K562 (cell line): ENCODE results near the gene RERE. TPM values are rescaled to one million over a fixed set of nuclear protein-coding genes. Genes with fewer than 3 reads are reported as not detected.

Source experiments
- ATAC-seq: fragments of 200-7000 bp; cut with Tn5 transposase; 3 replicates; pipeline ENCODE4 v1.9.1; 2020; ENCODE audit warnings: moderate library complexity
- BruUV-seq: library from RNA; stranded (reverse); fragments of 400-500 nt; replicated peaks from 2 replicates; lab custom pipeline; 2021; lab: Mats Ljungman, UMichigan
- CTCF ChIA-PET: fragments of 300-600 bp; formaldehyde crosslinking; extraction: SDS; loops from one replicate; lab custom pipeline; 2021; ENCODE audit warnings: low intra/inter-chr PET ratio; lab: Yijun Ruan, JAX
- POLR2A ChIA-PET: fragments of 300-600, 350-650 bp; sonication (Branson Sonifier 250); formaldehyde crosslinking; extraction: SDS; loops from one replicate; lab custom pipeline; 2021; ENCODE audit warnings: antibody characterized with exemption, inconsistent platforms; lab: Yijun Ruan, JAX
- DNase-seq, 4 experiments: peaks; one replicate each; pipeline versions ENCODE4 v3.0.0 to v3.0.0-alpha.2; 2011 to 2018; ENCODE audit warnings: low spot score in 3 of 4, mixed read lengths in 3 of 4; ENCODE audit errors: extremely low read depth in 1 of 4
- FAIRE-seq: peaks from 2 replicates; lab custom pipeline; 2011; peaks lifted over from hg19 to GRCh38; lab: Jason Lieb, UNC
- H2AFZ ChIP-seq: 2 replicates; pipeline ENCODE4 v1.6.0; 2011; ENCODE audit warnings: low read depth, low read length, control low read depth, inconsistent platforms
- H3K27ac ChIP-seq: fragments of 200-600 bp; 3 replicates; pipeline ENCODE4 v1.8.0; 2011; ENCODE audit warnings: low read depth, mild to moderate bottlenecking, control low read depth, inconsistent platforms, low read length, moderate library complexity, mixed read lengths; ENCODE audit errors: extremely low read depth
- H3K27me3 ChIP-seq, 2 experiments: fragments of 300-600 bp in 1 of 2; 2 replicates in 1 of 2; 3 replicates in 1 of 2; pipeline versions ENCODE4 v1.6.0 to v1.8.0; 2011; ENCODE audit warnings: inconsistent platforms in 2 of 2, low read length in 2 of 2, mild to moderate bottlenecking in 1 of 2, mixed read lengths in 1 of 2, moderate library complexity in 1 of 2; ENCODE audit not compliant: control insufficient read depth in 2 of 2, insufficient read depth in 2 of 2
- H3K36me3 ChIP-seq: fragments of 300-600 bp; 3 replicates; pipeline ENCODE4 v1.8.0; 2011; ENCODE audit warnings: mild to moderate bottlenecking, low read length, inconsistent platforms; ENCODE audit not compliant: control insufficient read depth, insufficient read depth
- H3K4me1 ChIP-seq, 2 experiments: fragments of 200-600 bp in 1 of 2; replicated peaks in 1 of 2; 2 replicates in 1 of 2; 3 replicates in 1 of 2; pipeline versions ENCODE4 v1.5.1 to v1.8.0; 2011; ENCODE audit warnings: inconsistent platforms in 2 of 2, low read length in 2 of 2, mild to moderate bottlenecking in 1 of 2, mixed read lengths in 1 of 2, moderate library complexity in 1 of 2; ENCODE audit not compliant: control insufficient read depth in 2 of 2, insufficient read depth in 2 of 2
- H3K4me2 ChIP-seq: 2 replicates; pipeline ENCODE4 v1.6.1; 2011; ENCODE audit warnings: low read length, control low read depth, inconsistent platforms, mixed read lengths; ENCODE audit not compliant: insufficient read depth
- H3K4me3 ChIP-seq: fragments of 200-600 bp; sonication (generic), shearing (Covaris generic); 2 replicates; pipeline ENCODE4 v1.5.1; 2016; ENCODE audit warnings: control low read depth, inconsistent platforms
- H3K79me2 ChIP-seq: fragments of 200-600 bp; 3 replicates; pipeline ENCODE4 v1.8.0; 2011; ENCODE audit warnings: low read length, inconsistent platforms; ENCODE audit not compliant: control insufficient read depth, insufficient read depth
- H3K9ac ChIP-seq, 2 experiments: 2 replicates each; pipeline versions ENCODE4 v1.6.0 to v1.6.1; 2011; ENCODE audit warnings: low read depth in 2 of 2, low read length in 2 of 2, control low read depth in 1 of 2, inconsistent platforms in 1 of 2, mild to moderate bottlenecking in 1 of 2, mixed read lengths in 1 of 2; ENCODE audit not compliant: insufficient read depth in 1 of 2
- H3K9me1 ChIP-seq: one replicate; pipeline ENCODE4 v1.6.0; 2011; ENCODE audit warnings: inconsistent platforms, mild to moderate bottlenecking, low read length, moderate library complexity; ENCODE audit not compliant: control insufficient read depth, insufficient read depth
- H3K9me3 ChIP-seq: replicated peaks from 2 replicates; pipeline ENCODE4 v1.5.1; 2011; ENCODE audit warnings: low read depth, low read length, inconsistent platforms; ENCODE audit not compliant: control insufficient read depth, insufficient read depth
- H4K20me1 ChIP-seq: replicated peaks from 2 replicates; pipeline ENCODE4 v1.6.1; 2011; ENCODE audit warnings: low read length, inconsistent platforms, mixed read lengths; ENCODE audit not compliant: control insufficient read depth, insufficient read depth
- DIDO1 ChIP-seq: fragments of 450-650 bp; IDR thresholded peaks from 2 replicates; pipeline ENCODE4 v1.6.1; 2016; ENCODE audit warnings: low read depth, missing biosample characterization, missing genetic modification characterization
- ETV6 ChIP-seq, 3 experiments: fragments of 150-350 bp in 1 of 3; sonication (generic) in 1 of 3; formaldehyde crosslinking in 1 of 3; IDR thresholded peaks; 2 replicates each; pipeline versions ENCODE4 v1.6.1 to v1.8.0; 2014 to 2022; ENCODE audit warnings: borderline replicate concordance in 2 of 3, low read depth in 2 of 3, antibody characterized with exemption in 1 of 3, low read length in 1 of 3, mild to moderate bottlenecking in 1 of 3, missing genetic modification reagents in 1 of 3
- RBM25 ChIP-seq: fragments of 200-400 bp; formaldehyde crosslinking; IDR thresholded peaks from 2 replicates; pipeline ENCODE4 v1.6.1; 2018; ENCODE audit warnings: low read length, low read depth, moderate library complexity; ENCODE audit not compliant: severe bottlenecking
- TEAD4 ChIP-seq, 2 experiments: sonication (generic) in 1 of 2; formaldehyde crosslinking in 1 of 2; IDR thresholded peaks; 2 replicates each; pipeline versions ENCODE4 v1.6.1 to v1.8.0; 2012 to 2022; ENCODE audit warnings: borderline replicate concordance in 1 of 2, inconsistent platforms in 1 of 2, low read length in 1 of 2, mild to moderate bottlenecking in 1 of 2, missing genetic modification reagents in 1 of 2
- ZBTB2 ChIP-seq: fragments of 450-650 bp; IDR thresholded peaks from 2 replicates; pipeline ENCODE4 v1.6.1; 2016; ENCODE audit warnings: antibody characterized with exemption
- ZBTB5 ChIP-seq: fragments of 450-650 bp; IDR thresholded peaks from 2 replicates; pipeline ENCODE4 v1.6.1; 2017; ENCODE audit warnings: antibody characterized with exemption
- ZFP91 ChIP-seq: sonication (generic); formaldehyde crosslinking; IDR thresholded peaks from 2 replicates; pipeline ENCODE4 v1.8.0; 2022; ENCODE audit warnings: mild to moderate bottlenecking, missing genetic modification reagents
- ZFX ChIP-seq: sonication (generic); formaldehyde crosslinking; IDR thresholded peaks from 2 replicates; pipeline ENCODE4 v1.8.0; 2022; ENCODE audit warnings: mild to moderate bottlenecking, missing genetic modification reagents, moderate library complexity
- ZNF280B ChIP-seq: fragments of 250-450 bp; sonication (Bioruptor Pico); IDR thresholded peaks from 2 replicates; pipeline ENCODE4 v1.5.1; 2021; ENCODE audit warnings: mild to moderate bottlenecking
- ZNF830 ChIP-seq: fragments of 250-450 bp; sonication (Bioruptor Pico); IDR thresholded peaks from 2 replicates; pipeline ENCODE4 v1.5.0; 2021; ENCODE audit warnings: mild to moderate bottlenecking
- WGBS: fragments of 100-300 bp; shearing (Covaris generic); methylation state at CpG from one replicate; pipeline ENCODE4 v1.1.6; 2016; ENCODE audit warnings: low coverage, mixed read lengths; ENCODE audit not compliant: insufficient coverage; ENCODE audit errors: missing lambda C conversion rate; 5-methylcytosine and 5-hydroxymethylcytosine counted together
- in situ Hi-C: fragments of 300-500 bp; cut with MboI; formaldehyde crosslinking; loops from 4 replicates; pipeline ENCODE4 v1.15.0; 2018; ENCODE audit warnings: inconsistent platforms, mixed read lengths
- intact Hi-C: fragments of 100-400 bp; cut with micrococcal nuclease; formaldehyde crosslinking; loops from 2 replicates; pipeline ENCODE4 v1.14.2; 2022
- polyA plus RNA-seq, 8 experiments: library from polyadenylated mRNA; depleted of rRNA in 4 of 8; stranded (reverse) in 5 of 8; unstranded in 3 of 8; fragments of >200 nt; fragmentation: Nextera tagmentation in 2 of 8; fragmentation: Illumina TruSeq in 1 of 8; extraction: Ambion mirVana in 2 of 8; extraction: Trizol in 1 of 8; gene quantifications; 2 replicates each; pipeline versions ENCODE4 v1.2.1 to v1.2.3, GENCODE V29; 2011 to 2014; ENCODE audit warnings: inconsistent platforms in 1 of 8, missing spikeins in 1 of 8
- total RNA-seq, 7 experiments: library from RNA; depleted of rRNA in 6 of 7; stranded (reverse); fragments of >200 nt in 6 of 7; fragmentation: Illumina TruSeq in 2 of 7; extraction: Trizol in 2 of 7; gene quantifications; 2 replicates each; pipeline versions ENCODE4 v1.2.1 to v1.2.3, GENCODE V29; 2011 to 2021; ENCODE audit warnings: low replicate concordance in 1 of 7
- TF ChIP-seq, protein P1 (sequence below): IDR thresholded peaks from 3 replicates; pipeline ENCODE4 v1.6.1; 2011; ENCODE audit warnings: borderline replicate concordance, mild to moderate bottlenecking; ENCODE audit not compliant: insufficient read length, insufficient read depth
- TF ChIP-seq, protein P2 (sequence below): fragments of 450-650 bp; IDR thresholded peaks from 2 replicates; pipeline ENCODE4 v1.6.1; 2016; ENCODE audit warnings: missing biosample characterization, missing genetic modification characterization

RERE gene
- total and polyA plus RNA-seq, 9 of the 15 experiments (the other 6 are each of a cell fraction or from before 2014, with no cell fraction given), result 3.0 to 51.5 (median 13.4) TPM

GRCh38 chr1:8745346-8745745 is 72.1 kb downstream of the RERE start:
- no peaks in the 10 kb centered on the region for H3K9me3 ChIP-seq
- no peak overlapping the region for H3K4me2 ChIP-seq
- intact Hi-C loops, result no loop called here
- in situ Hi-C loops, result no loop called here
- no peak overlapping the region for H2AFZ ChIP-seq
- H3K9ac ChIP-seq, result no peak overlapping the region
- ATAC-seq (no peak), FAIRE-seq (no peak), DNase-seq (no peak)
- no peaks in the 10 kb centered on the region for H4K20me1 ChIP-seq
- no peak overlapping the region for H3K27ac ChIP-seq
- H3K9me1 ChIP-seq, result peaks cover 3% of the 10 kb centered on the region
- no peaks in the 10 kb centered on the region for H3K36me3 ChIP-seq
- no peak overlapping the region for H3K4me3 ChIP-seq
- POLR2A ChIA-PET, result no interaction called here
- H3K4me1 ChIP-seq, result peaks cover 0 to 6% of the 10 kb centered on the region in 2 experiments; a peak in 3 of 5 replicates
- BruUV-seq, result no TSS peak
- no peaks in the 10 kb centered on the region for H3K27me3 ChIP-seq
- CTCF ChIA-PET, result no interaction called here
- 83% methylated on average over 6 of the region's 6 CpGs for WGBS
- H3K79me2 ChIP-seq, result peaks cover 26% of the 10 kb centered on the region; the same call in 2 of the 3 replicates
- TF ChIP-seq, protein P1, sequence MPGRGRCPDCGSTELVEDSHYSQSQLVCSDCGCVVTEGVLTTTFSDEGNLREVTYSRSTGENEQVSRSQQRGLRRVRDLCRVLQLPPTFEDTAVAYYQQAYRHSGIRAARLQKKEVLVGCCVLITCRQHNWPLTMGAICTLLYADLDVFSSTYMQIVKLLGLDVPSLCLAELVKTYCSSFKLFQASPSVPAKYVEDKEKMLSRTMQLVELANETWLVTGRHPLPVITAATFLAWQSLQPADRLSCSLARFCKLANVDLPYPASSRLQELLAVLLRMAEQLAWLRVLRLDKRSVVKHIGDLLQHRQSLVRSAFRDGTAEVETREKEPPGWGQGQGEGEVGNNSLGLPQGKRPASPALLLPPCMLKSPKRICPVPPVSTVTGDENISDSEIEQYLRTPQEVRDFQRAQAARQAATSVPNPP, result no peak
- TF ChIP-seq, protein P2, sequence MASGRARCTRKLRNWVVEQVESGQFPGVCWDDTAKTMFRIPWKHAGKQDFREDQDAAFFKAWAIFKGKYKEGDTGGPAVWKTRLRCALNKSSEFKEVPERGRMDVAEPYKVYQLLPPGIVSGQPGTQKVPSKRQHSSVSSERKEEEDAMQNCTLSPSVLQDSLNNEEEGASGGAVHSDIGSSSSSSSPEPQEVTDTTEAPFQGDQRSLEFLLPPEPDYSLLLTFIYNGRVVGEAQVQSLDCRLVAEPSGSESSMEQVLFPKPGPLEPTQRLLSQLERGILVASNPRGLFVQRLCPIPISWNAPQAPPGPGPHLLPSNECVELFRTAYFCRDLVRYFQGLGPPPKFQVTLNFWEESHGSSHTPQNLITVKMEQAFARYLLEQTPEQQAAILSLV (tag), result no peak
- no peak for TF ChIP-seq ZNF830
- TF ChIP-seq ZBTB2, result no peak
- no peak for TF ChIP-seq ZBTB5
- no peak for TF ChIP-seq RBM25
- no peak for TF ChIP-seq ZFP91 (CRISPR knock-in tag)
- no peak for TF ChIP-seq ZNF280B (CRISPR knock-in tag)
- no peak for TF ChIP-seq ZFX (CRISPR knock-in tag)
- TF ChIP-seq TEAD4 (IDR thresholded peaks at IDR 0.05; ENCODE audit: low read length), result no peak
- no peak for TF ChIP-seq TEAD4 (CRISPR knock-in tag; IDR thresholded peaks at IDR 0.05; ENCODE audit: borderline replicate concordance)
- no peak for TF ChIP-seq ETV6 (IDR thresholded peaks at IDR 0.05; ENCODE audit: borderline replicate concordance in 1 of 2, low read depth in 2 of 2, low read length in 1 of 2)
- no peak for TF ChIP-seq ETV6 (CRISPR knock-in tag; IDR thresholded peaks at IDR 0.05; ENCODE audit: borderline replicate concordance)
- TF ChIP-seq DIDO1, result no peak
